NCI-H460 (cell line): ENCODE measurements around the gene SPRYD4. TPM values are rescaled to one million over a fixed set of nuclear protein-coding genes. Genes with fewer than 3 reads are reported as not detected.
A peak's percentile ranks its signal among the peaks of the same experiment; 100 is the strongest.
"Not testable (repeated sequence)": the region's sequence is repeated elsewhere in the genome, so short reads cannot be mapped to it uniquely, and the experiment has no call there.

ENCODE experiments used
- DNase-seq: peaks from one replicate; pipeline ENCODE4 v3.0.0-alpha.2; 2016; ENCODE audit warnings: low read depth; ENCODE audit errors: extremely low read depth
- total RNA-seq: library from RNA; depleted of rRNA; stranded (reverse); fragments of >200 nt; shearing (Covaris generic); gene quantifications from 2 replicates; pipeline ENCODE4 v1.2.3, GENCODE V29; 2014

SPRYD4 gene
- total RNA-seq, 1 experiment from 2014 or later: 2.5 TPM

GRCh38 chr12:56476143-56476542 lies 7.8 kb downstream of the SPRYD4 start:
- DNase-seq: no peak

GRCh38 chr12:56476972-56477432 lies 8.6 kb downstream of the SPRYD4 start:
- DNase-seq: no peak

GRCh38 chr12:56477521-56478225 lies 9.3 kb downstream of the SPRYD4 start:
- no peak for DNase-seq

GRCh38 chr12:56479625-56480024 lies 11.2 kb downstream of the SPRYD4 start:
- DNase-seq: no peak

- no peak for DNase-seq
Measured at GRCh38 chr12:56484566-56484965, 16.2 kb downstream of the SPRYD4 start.

GRCh38 chr12:56486694-56487093 lies 18.3 kb downstream of the SPRYD4 start:
- no peak for DNase-seq

- DNase-seq: no peak
Measured at GRCh38 chr12:56487448-56488040, 19.2 kb downstream of the SPRYD4 start.

GRCh38 chr12:56488041-56488955 lies 19.9 kb downstream of the SPRYD4 start, which contains the start of gene GLS2:
GLS2 (minus strand) TSS chr12:56488161; CDS start chr12:56488118, 43 bp downstream.
- peak; percentile 69 for DNase-seq

GRCh38 chr12:56490360-56490759 lies 22.0 kb downstream of the SPRYD4 start:
- DNase-seq: no peak

- DNase-seq: not testable (repeated sequence)
Measured at GRCh38 chr12:56493409-56494105, 25.2 kb downstream of the SPRYD4 start.

GRCh38 chr12:56494106-56494415 lies 25.7 kb downstream of the SPRYD4 start:
- not testable (repeated sequence) for DNase-seq

- DNase-seq: not testable (repeated sequence)
Measured at GRCh38 chr12:56494481-56494880, 26.1 kb downstream of the SPRYD4 start.

- DNase-seq: peak; percentile 35
Measured at GRCh38 chr12:56496704-56497103, 28.3 kb downstream of the SPRYD4 start.

- not testable (repeated sequence) for DNase-seq
Measured at GRCh38 chr12:56498126-56498902, 29.9 kb downstream of the SPRYD4 start.

GRCh38 chr12:56499452-56499851 lies 31.1 kb downstream of the SPRYD4 start:
- DNase-seq: not testable (repeated sequence)

GRCh38 chr12:56499879-56500278 lies 31.5 kb downstream of the SPRYD4 start:
- DNase-seq: not testable (repeated sequence)

GRCh38 chr12:56510786-56511185 lies 42.4 kb downstream of the SPRYD4 start:
- DNase-seq: no peak

- DNase-seq: not testable (repeated sequence)
Measured at GRCh38 chr12:56514014-56514318, 45.6 kb downstream of the SPRYD4 start.

- DNase-seq: no peak
Measured at GRCh38 chr12:56517854-56518253, 49.5 kb downstream of the SPRYD4 start.

GRCh38 chr12:56518570-56518969 lies 50.2 kb downstream of the SPRYD4 start:
- peak; percentile 75 for DNase-seq
